ENCODE data around the gene WFDC11. TPM values are rescaled to one million over a fixed set of nuclear protein-coding genes. Genes with fewer than 3 reads are reported as not detected.

The WFDC11 gene
- total and polyA plus RNA-seq, 2 experiments from 2014 or later: not detected

GRCh38 chr20:45639687-45640086 is 30.4 kb downstream of the WFDC11 start:
- 87% methylated on average over 5 of the region's 5 CpGs for WGBS (ENCODE audit: low lambda C conversion rate, missing lambda C conversion rate)
- H3K36me3 ChIP-seq (replicated peaks; ENCODE audit: insufficient read depth, low read depth): no peaks in the 10 kb centered on the region
- H3K27me3 ChIP-seq: no peaks in the 10 kb centered on the region
- H2AFZ ChIP-seq: no peak overlapping the region
- no peaks in the 10 kb centered on the region for H4K20me1 ChIP-seq (ENCODE audit: insufficient read depth, poor library complexity, severe bottlenecking)
- TF ChIP-seq CTCF (IDR thresholded peaks at IDR 0.05; ENCODE audit: poor library complexity) (no peak), EZH2 (IDR thresholded peaks at IDR 0.05; ENCODE audit: borderline replicate concordance) (no peak), EZH2phosphoT487 (IDR thresholded peaks at IDR 0.05; ENCODE audit: low read depth, severe bottlenecking, unreplicated experiment) (no peak)
- H3K9me2 ChIP-seq (replicated peaks; ENCODE audit: insufficient read depth): no peaks in the 10 kb centered on the region
- no peaks in the 10 kb centered on the region for H3K9me3 ChIP-seq (ENCODE audit: low read depth)
- DNase-seq (ENCODE audit: low spot score): no peak
- H3K27ac ChIP-seq: no peak overlapping the region
- no peak overlapping the region for H3K4me3 ChIP-seq
- no peaks in the 10 kb centered on the region for H3K79me2 ChIP-seq
- H3K4me2 ChIP-seq: no peak overlapping the region
- no peaks in the 10 kb centered on the region for H3K4me1 ChIP-seq (ENCODE audit: insufficient read depth)

GRCh38 chr20:45636513-45636912 is 33.5 kb downstream of the WFDC11 start:
- no peak for DNase-seq (ENCODE audit: low spot score)
- Histone ChIP-seq H3K27me3 (no peaks in the 10 kb centered on the region), H3K36me3 (replicated peaks; ENCODE audit: insufficient read depth, low read depth) (no peaks in the 10 kb centered on the region), H3K4me3 (no peak overlapping the region), H3K27ac (no peak overlapping the region), H3K4me1 (ENCODE audit: insufficient read depth) (no peaks in the 10 kb centered on the region), H3K9me2 (replicated peaks; ENCODE audit: insufficient read depth) (no peaks in the 10 kb centered on the region), H4K20me1 (ENCODE audit: insufficient read depth, poor library complexity, severe bottlenecking) (no peaks in the 10 kb centered on the region), H2AFZ (no peak overlapping the region), H3K79me2 (no peaks in the 10 kb centered on the region), H3K9me3 (ENCODE audit: low read depth) (no peaks in the 10 kb centered on the region), H3K4me2 (no peak overlapping the region)
- TF ChIP-seq EZH2 (IDR thresholded peaks at IDR 0.05; ENCODE audit: borderline replicate concordance): no peak
- no peak for TF ChIP-seq CTCF (IDR thresholded peaks at IDR 0.05; ENCODE audit: poor library complexity)
- TF ChIP-seq EZH2phosphoT487 (IDR thresholded peaks at IDR 0.05; ENCODE audit: low read depth, severe bottlenecking, unreplicated experiment): no peak
- 92% methylated on average over 1 of the region's 1 CpG for WGBS (ENCODE audit: low lambda C conversion rate, missing lambda C conversion rate)

- no peaks in the 10 kb centered on the region for H3K27me3 ChIP-seq
- 77% methylated on average over 4 of the region's 4 CpGs for WGBS (ENCODE audit: low lambda C conversion rate, missing lambda C conversion rate)
- H2AFZ ChIP-seq: no peak within 1 kb of the TSS
- no peaks in the 10 kb centered on the region for H4K20me1 ChIP-seq (ENCODE audit: insufficient read depth, poor library complexity, severe bottlenecking)
- no peak within 1 kb of the TSS for H3K4me2 ChIP-seq
- no peaks in the 10 kb centered on the region for H3K79me2 ChIP-seq
- no peak for DNase-seq (ENCODE audit: low spot score)
- no peak within 1 kb of the TSS for H3K27ac ChIP-seq
- H3K36me3 ChIP-seq (replicated peaks; ENCODE audit: insufficient read depth, low read depth): no peaks in the 10 kb centered on the region
- H3K9me2 ChIP-seq (replicated peaks; ENCODE audit: insufficient read depth): no peaks in the 10 kb centered on the region
- no peaks in the 10 kb centered on the region for H3K4me1 ChIP-seq (ENCODE audit: insufficient read depth)
- no peak for TF ChIP-seq EZH2 (IDR thresholded peaks at IDR 0.05; ENCODE audit: borderline replicate concordance)
- H3K4me3 ChIP-seq: no peak within 1 kb of the TSS
- no peaks in the 10 kb centered on the region for H3K9me3 ChIP-seq (ENCODE audit: low read depth)
Measured at GRCh38 chr20:45631184-45631583, 38.9 kb downstream of the WFDC11 start, which contains the start of gene WFDC9. WFDC9 (minus strand) TSS chr20:45631284; CDS start chr20:45610181, 21,103 bp downstream.

- Histone ChIP-seq H3K4me3 (no peak overlapping the region), H3K27ac (no peak overlapping the region), H3K4me1 (ENCODE audit: insufficient read depth) (no peaks in the 10 kb centered on the region), H3K27me3 (no peaks in the 10 kb centered on the region), H2AFZ (no peak overlapping the region), H3K36me3 (replicated peaks; ENCODE audit: insufficient read depth, low read depth) (no peaks in the 10 kb centered on the region), H3K79me2 (no peaks in the 10 kb centered on the region), H4K20me1 (ENCODE audit: insufficient read depth, poor library complexity, severe bottlenecking) (no peaks in the 10 kb centered on the region), H3K9me2 (replicated peaks; ENCODE audit: insufficient read depth) (no peaks in the 10 kb centered on the region), H3K4me2 (no peak overlapping the region), H3K9me3 (ENCODE audit: low read depth) (no peaks in the 10 kb centered on the region)
- no peak for TF ChIP-seq CTCF (IDR thresholded peaks at IDR 0.05; ENCODE audit: poor library complexity)
- no peak for TF ChIP-seq EZH2 (IDR thresholded peaks at IDR 0.05; ENCODE audit: borderline replicate concordance)
- TF ChIP-seq EZH2phosphoT487 (IDR thresholded peaks at IDR 0.05; ENCODE audit: low read depth, severe bottlenecking, unreplicated experiment): no peak
- no peak for DNase-seq (ENCODE audit: low spot score)
Measured at GRCh38 chr20:45630371-45630770, 39.7 kb downstream of the WFDC11 start.
